Ascending aorta (tissue), 2 donors: ENCODE data around the gene HLA-F. TPM values are rescaled to one million over a fixed set of nuclear protein-coding genes. Genes with fewer than 3 reads are reported as not detected.

ENCODE experiments used
- DNase-seq, 2 donors: peaks; one replicate each; pipeline ENCODE4 v3.0.0-alpha.2; 2019; ENCODE audit warnings: low spot score in 2 of 2
- H3K27ac ChIP-seq, 2 donors: fragments of 200-600 bp; sonication (generic); one replicate each; pipeline ENCODE4 v1.5.1; 2016 to 2017; ENCODE audit warnings: mild to moderate bottlenecking in 1 of 2
- H3K27me3 ChIP-seq: fragments of 200-600 bp; sonication (generic); one replicate; pipeline ENCODE4 v1.5.1; 2017
- H3K36me3 ChIP-seq, 2 donors: fragments of 200-600 bp; sonication (generic); one replicate each; pipeline ENCODE4 v1.5.1; 2016
- H3K4me1 ChIP-seq, 2 donors: fragments of 200-600 bp; sonication (generic); one replicate each; pipeline ENCODE4 v1.5.1; 2016 to 2017; ENCODE audit warnings: mild to moderate bottlenecking in 1 of 2
- H3K4me3 ChIP-seq, 2 donors: fragments of 200-600 bp; sonication (generic); one replicate each; pipeline ENCODE4 v1.5.1; 2016 to 2017; ENCODE audit warnings: mild to moderate bottlenecking in 1 of 2
- H3K9me3 ChIP-seq, 2 donors: fragments of 200-600 bp; sonication (generic); one replicate each; pipeline ENCODE4 v1.5.1; 2016
- CTCF ChIP-seq, 3 experiments: fragments of 200-600 bp in 2 of 3; fragments of 450-650 bp in 1 of 3; sonication (generic) in 2 of 3; IDR thresholded peaks; one replicate each; pipeline ENCODE4 v1.5.1; 2016 to 2019; ENCODE audit warnings: antibody characterized with exemption in 3 of 3, mild to moderate bottlenecking in 1 of 3, moderate library complexity in 1 of 3
- intact Hi-C: fragments of 100-400 bp; cut with DNase I; formaldehyde crosslinking; loops from one replicate; pipeline ENCODE4 v1.15.1; 2023
- total RNA-seq: library from RNA; depleted of rRNA; stranded (reverse); fragments of >200 nt; gene quantifications from one replicate; pipeline ENCODE4 v1.1.0, GENCODE V29; 2016

Gene HLA-F
- total RNA-seq, 1 donor from 2014 or later = 75.0 TPM

GRCh38 chr6:29679962-29680361 is 43.3 kb upstream of the HLA-F start:
- H3K27ac ChIP-seq = no peak overlapping the region
- H3K36me3 ChIP-seq = no peaks in the 10 kb centered on the region
- no peak overlapping the region for H3K4me3 ChIP-seq
- H3K9me3 ChIP-seq = no peaks in the 10 kb centered on the region
- peaks cover 3% of the 10 kb centered on the region for H3K27me3 ChIP-seq
- no peak for DNase-seq
- H3K4me1 ChIP-seq = no peaks in the 10 kb centered on the region
- intact Hi-C loops = no loop called here
- TF ChIP-seq CTCF (IDR thresholded peaks at IDR 0.05) = no peak

GRCh38 chr6:29680416-29680815 is 42.8 kb upstream of the HLA-F start:
- no peaks in the 10 kb centered on the region for H3K4me1 ChIP-seq
- no peaks in the 10 kb centered on the region for H3K36me3 ChIP-seq
- no peaks in the 10 kb centered on the region for H3K9me3 ChIP-seq
- TF ChIP-seq CTCF (IDR thresholded peaks at IDR 0.05) = no peak
- intact Hi-C loops = no loop called here
- DNase-seq = no peak
- peaks cover 3% of the 10 kb centered on the region for H3K27me3 ChIP-seq
- no peak overlapping the region for H3K27ac ChIP-seq
- H3K4me3 ChIP-seq = no peak overlapping the region

GRCh38 chr6:29680904-29681303 is 42.3 kb upstream of the HLA-F start, which contains the start of gene ZFP57:
Gene ZFP57, minus strand, starts transcription at chr6:29681152. Its CDS starts 4,149 bp downstream, at chr6:29677003.
- H3K9me3 ChIP-seq = no peaks in the 10 kb centered on the region
- no peaks in the 10 kb centered on the region for H3K36me3 ChIP-seq
- no peaks in the 10 kb centered on the region for H3K4me1 ChIP-seq
- intact Hi-C loops = no loop called here
- no peak for TF ChIP-seq CTCF (IDR thresholded peaks at IDR 0.05)
- H3K27ac ChIP-seq = no peak within 1 kb of the TSS
- H3K4me3 ChIP-seq = peak within 1 kb of the TSS in 1 of 2 donors; percentile 36
- H3K27me3 ChIP-seq = peaks cover 3% of the 10 kb centered on the region
- no peak for DNase-seq

- peaks cover 3% of the 10 kb centered on the region for H3K27me3 ChIP-seq
Measured at GRCh38 chr6:29681811-29682210, 41.4 kb upstream of the HLA-F start.

GRCh38 chr6:29685718-29686326 is 37.4 kb upstream of the HLA-F start:
- TF ChIP-seq CTCF (IDR thresholded peaks at IDR 0.05) = peak in 1 of 3 experiments; percentile 32
- H3K4me1 ChIP-seq = no peaks in the 10 kb centered on the region
- no peaks in the 10 kb centered on the region for H3K36me3 ChIP-seq
- no peaks in the 10 kb centered on the region for H3K27me3 ChIP-seq
- H3K4me3 ChIP-seq = no peak overlapping the region
- no peaks in the 10 kb centered on the region for H3K9me3 ChIP-seq
- no peak overlapping the region for H3K27ac ChIP-seq
- no peak for DNase-seq
- intact Hi-C loops = loop anchor here (2.0 kb wide), 1 partner anchor 35 kb away; no protein-coding TSS in a partner anchor

More at GRCh38 chr6:29681811-29682210, 41.4 kb upstream of the HLA-F start:
- no peak for DNase-seq
- no peak overlapping the region for H3K27ac ChIP-seq
- no peak for TF ChIP-seq CTCF (IDR thresholded peaks at IDR 0.05)
- intact Hi-C loops = no loop called here
- no peak overlapping the region for H3K4me3 ChIP-seq
- no peaks in the 10 kb centered on the region for H3K36me3 ChIP-seq
- H3K4me1 ChIP-seq = no peaks in the 10 kb centered on the region
- no peaks in the 10 kb centered on the region for H3K9me3 ChIP-seq
